Brain microvascular endothelial cell (primary cell): ENCODE data around the gene MED4.

Source experiments
- DNase-seq: peaks from one replicate; pipeline ENCODE4 v3.0.0-alpha.2; 2020
- H3K27ac ChIP-seq: fragments of 250-450 bp; sonication (Bioruptor Pico); 2 replicates; pipeline ENCODE4 v1.5.1; 2020; ENCODE audit warnings: mild to moderate bottlenecking, moderate library complexity
- H3K27me3 ChIP-seq: fragments of 250-450 bp; sonication (Bioruptor Pico); replicated peaks from 2 replicates; pipeline ENCODE4 v1.5.1; 2020; ENCODE audit warnings: mild to moderate bottlenecking
- H3K36me3 ChIP-seq: fragments of 250-450 bp; sonication (Bioruptor Pico); replicated peaks from 2 replicates; pipeline ENCODE4 v1.5.1; 2020; ENCODE audit warnings: mild to moderate bottlenecking
- H3K4me3 ChIP-seq: 2 replicates; pipeline ENCODE4 v1.5.1; 2011; ENCODE audit warnings: low read depth, mild to moderate bottlenecking, control low read depth, low read length, moderate library complexity
- CTCF ChIP-seq: IDR thresholded peaks from 2 replicates; pipeline ENCODE4 v1.5.1; 2011; ENCODE audit warnings: low read depth, mild to moderate bottlenecking, moderate library complexity, low read length, control low read depth, inconsistent platforms; ENCODE audit errors: missing control alignments
- in situ Hi-C: cut with HindIII; loops from 2 replicates; pipeline ENCODE4 v1.10.0; 2017; ENCODE audit warnings: low sequenced_read_pairs, low pct_ligation_motif_present

The MED4 gene

GRCh38 chr13:48110931-48111721 lies 16.2 kb upstream of the MED4 start:
- H3K27me3 ChIP-seq = no peaks in the 10 kb centered on the region
- in situ Hi-C loops = no loop called here
- no peaks in the 10 kb centered on the region for H3K36me3 ChIP-seq
- no peak for TF ChIP-seq CTCF
- H3K4me3 ChIP-seq = no peak overlapping the region
- H3K27ac ChIP-seq = no peak overlapping the region
- DNase-seq = no peak

- Histone ChIP-seq H3K27me3 (no peaks in the 10 kb centered on the region), H3K36me3 (no peaks in the 10 kb centered on the region), H3K27ac (no peak overlapping the region), H3K4me3 (no peak overlapping the region)
- no peak for DNase-seq
- in situ Hi-C loops = no loop called here
- TF ChIP-seq CTCF = no peak
Observed at GRCh38 chr13:48110132-48110868, 15.4 kb upstream of the MED4 start.

- Histone ChIP-seq H3K36me3 (no peaks in the 10 kb centered on the region), H3K27ac (no peak overlapping the region), H3K27me3 (no peaks in the 10 kb centered on the region), H3K4me3 (no peak overlapping the region)
- in situ Hi-C loops = no loop called here
- TF ChIP-seq CTCF = no peak
- DNase-seq = no peak
Observed at GRCh38 chr13:48108106-48108505, 13.2 kb upstream of the MED4 start.

DNA sequence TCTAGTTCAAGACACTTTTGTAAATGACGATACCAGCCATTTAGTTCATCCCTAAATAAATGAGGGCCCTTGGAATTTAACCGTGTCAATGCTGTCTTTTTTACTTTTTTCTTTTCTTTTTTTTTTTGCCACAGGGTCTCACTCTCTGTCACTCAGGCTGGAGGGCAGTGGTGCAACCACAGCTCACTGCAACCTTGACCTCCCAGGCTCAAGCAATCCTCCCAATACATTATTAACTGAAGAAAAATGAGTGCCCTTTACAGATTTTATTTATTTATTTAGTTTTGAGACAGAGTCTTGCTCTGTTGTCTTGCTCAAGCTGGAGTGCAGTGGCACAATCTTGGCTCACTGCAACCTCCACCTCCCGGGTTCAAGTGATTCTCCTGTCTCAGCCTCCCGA lies 2.9 kb upstream of the MED4 start:
- no peak for TF ChIP-seq CTCF
- no peak for DNase-seq
- no peak overlapping the region for H3K27ac ChIP-seq
- H3K27me3 ChIP-seq = no peaks in the 10 kb centered on the region
- in situ Hi-C loops = no loop called here
- no peak overlapping the region for H3K4me3 ChIP-seq
- H3K36me3 ChIP-seq = no peaks in the 10 kb centered on the region

- no peak overlapping the region for H3K4me3 ChIP-seq
- no peaks in the 10 kb centered on the region for H3K27me3 ChIP-seq
- no peak for TF ChIP-seq CTCF
- H3K27ac ChIP-seq = no peak overlapping the region
- H3K36me3 ChIP-seq = no peaks in the 10 kb centered on the region
- in situ Hi-C loops = no loop called here
- DNase-seq = no peak
Observed at GRCh38 chr13:48096670-48097069, 1.8 kb upstream of the MED4 start.
